Measurements from ENCODE around the gene PDPK1.

Gene PDPK1

GRCh38 chr16:2493605-2494004, 44.2 kb upstream of the PDPK1 start:
- no peak for TF ChIP-seq CREB1 (IDR thresholded peaks at IDR 0.05; ENCODE audit: low read depth)
- no peak for TF ChIP-seq YY1 (IDR thresholded peaks at IDR 0.05; ENCODE audit: low read depth)
- TF ChIP-seq ZBTB7A (IDR thresholded peaks at IDR 0.05; ENCODE audit: low read depth): no peak
- no peak for TF ChIP-seq USF1 (IDR thresholded peaks at IDR 0.05)
- TF ChIP-seq MAX (IDR thresholded peaks at IDR 0.05): no peak
- TF ChIP-seq FOXM1 (IDR thresholded peaks at IDR 0.05; ENCODE audit: borderline replicate concordance, low read depth): no peak
- TF ChIP-seq EGR1 (IDR thresholded peaks at IDR 0.05): no peak

- TF ChIP-seq RAD21 (IDR thresholded peaks at IDR 0.05; ENCODE audit: low read depth) (no peak), TEAD4 (IDR thresholded peaks at IDR 0.05) (no peak), FOXM1 (IDR thresholded peaks at IDR 0.05; ENCODE audit: borderline replicate concordance, low read depth) (no peak), ZBTB7A (IDR thresholded peaks at IDR 0.05; ENCODE audit: low read depth) (no peak), NFIC (IDR thresholded peaks at IDR 0.05) (no peak), TAF1 (IDR thresholded peaks at IDR 0.05; ENCODE audit: low read depth) (no peak), CEBPB (IDR thresholded peaks at IDR 0.05) (no peak), EGR1 (IDR thresholded peaks at IDR 0.05) (no peak), REST (IDR thresholded peaks at IDR 0.05; ENCODE audit: low read depth) (no peak), MAX (IDR thresholded peaks at IDR 0.05) (no peak), EP300 (IDR thresholded peaks at IDR 0.05; ENCODE audit: borderline replicate concordance) (no peak), YY1 (IDR thresholded peaks at IDR 0.05; ENCODE audit: low read depth) (no peak), TCF12 (IDR thresholded peaks at IDR 0.05; ENCODE audit: low read depth) (no peak), CREB1 (IDR thresholded peaks at IDR 0.05; ENCODE audit: low read depth) (no peak), USF1 (IDR thresholded peaks at IDR 0.05) (no peak)
Observed at GRCh38 chr16:2494616-2495015, 43.2 kb upstream of the PDPK1 start.

GRCh38 chr16:2495041-2495440, 42.8 kb upstream of the PDPK1 start:
- TF ChIP-seq TCF12 (IDR thresholded peaks at IDR 0.05; ENCODE audit: low read depth) (no peak), RAD21 (IDR thresholded peaks at IDR 0.05; ENCODE audit: low read depth) (no peak), FOXM1 (IDR thresholded peaks at IDR 0.05; ENCODE audit: borderline replicate concordance, low read depth) (no peak), USF1 (IDR thresholded peaks at IDR 0.05) (no peak), TEAD4 (IDR thresholded peaks at IDR 0.05) (no peak), REST (IDR thresholded peaks at IDR 0.05; ENCODE audit: low read depth) (no peak), EGR1 (IDR thresholded peaks at IDR 0.05) (no peak), MAX (IDR thresholded peaks at IDR 0.05) (no peak), EP300 (IDR thresholded peaks at IDR 0.05; ENCODE audit: borderline replicate concordance) (no peak), NFIC (IDR thresholded peaks at IDR 0.05) (no peak)

- TF ChIP-seq CREB1 (IDR thresholded peaks at IDR 0.05; ENCODE audit: low read depth) (no peak), ZBTB7A (IDR thresholded peaks at IDR 0.05; ENCODE audit: low read depth) (no peak), RAD21 (IDR thresholded peaks at IDR 0.05; ENCODE audit: low read depth) (no peak), TCF12 (IDR thresholded peaks at IDR 0.05; ENCODE audit: low read depth) (no peak), NFIC (IDR thresholded peaks at IDR 0.05) (no peak), FOXM1 (IDR thresholded peaks at IDR 0.05; ENCODE audit: borderline replicate concordance, low read depth) (no peak), TEAD4 (IDR thresholded peaks at IDR 0.05) (no peak), YY1 (IDR thresholded peaks at IDR 0.05; ENCODE audit: low read depth) (no peak), REST (IDR thresholded peaks at IDR 0.05; ENCODE audit: low read depth) (no peak), TAF1 (IDR thresholded peaks at IDR 0.05; ENCODE audit: low read depth) (no peak)
Observed at GRCh38 chr16:2496223-2497115, 41.4 kb upstream of the PDPK1 start.
